GM21515 (cell line): ENCODE measurements around the gene ZC3H15.
"Not testable (repeated sequence)": the region's sequence is repeated elsewhere in the genome, so short reads cannot be mapped to it uniquely, and the experiment has no call there.

ENCODE experiments used
- ATAC-seq: cut with Tn5 transposase; IDR thresholded peaks from one replicate; pipeline ENCODE4 v1.9.1; 2021; ENCODE audit not compliant: unreplicated experiment

Gene ZC3H15

GRCh38 chr2:186486651-186487647 is 889 bp downstream of the ZC3H15 start:
- ATAC-seq: no peak

GRCh38 chr2:186493564-186494085 is 7.6 kb downstream of the ZC3H15 start:
- ATAC-seq: no peak

- no peak for ATAC-seq
Measured at GRCh38 chr2:186496401-186496800, 10.3 kb downstream of the ZC3H15 start.

GRCh38 chr2:186497928-186498327 is 11.9 kb downstream of the ZC3H15 start:
- no peak for ATAC-seq

- no peak for ATAC-seq
Measured at GRCh38 chr2:186498834-186499233, 12.8 kb downstream of the ZC3H15 start.

GRCh38 chr2:186503827-186504606 is 18.0 kb downstream of the ZC3H15 start:
- no peak for ATAC-seq

- ATAC-seq: no peak
Measured at GRCh38 chr2:186508263-186508662, 22.2 kb downstream of the ZC3H15 start.

GRCh38 chr2:186515376-186515775 is 29.3 kb downstream of the ZC3H15 start:
- ATAC-seq: no peak

GRCh38 chr2:186516396-186516795 is 30.3 kb downstream of the ZC3H15 start:
- ATAC-seq: no peak

GRCh38 chr2:186517090-186517489 is 31.0 kb downstream of the ZC3H15 start:
- ATAC-seq: no peak

GRCh38 chr2:186518291-186518690 is 32.2 kb downstream of the ZC3H15 start:
- ATAC-seq: no peak

GRCh38 chr2:186518945-186519344 is 32.9 kb downstream of the ZC3H15 start:
- ATAC-seq: no peak

GRCh38 chr2:186521570-186522153 is 35.6 kb downstream of the ZC3H15 start:
- not testable (repeated sequence) for ATAC-seq

- ATAC-seq: no peak
Measured at GRCh38 chr2:186522450-186522849, 36.4 kb downstream of the ZC3H15 start.

GRCh38 chr2:186523791-186524190 is 37.7 kb downstream of the ZC3H15 start:
- ATAC-seq: no peak

- ATAC-seq: no peak
Measured at GRCh38 chr2:186526281-186526680, 40.2 kb downstream of the ZC3H15 start.

GRCh38 chr2:186530314-186530713 is 44.3 kb downstream of the ZC3H15 start:
- ATAC-seq: no peak

- no peak for ATAC-seq
Measured at GRCh38 chr2:186531257-186531775, 45.3 kb downstream of the ZC3H15 start.

- no peak for ATAC-seq
Measured at GRCh38 chr2:186532891-186533290, 46.8 kb downstream of the ZC3H15 start.

GRCh38 chr2:186533717-186534116 is 47.7 kb downstream of the ZC3H15 start:
- ATAC-seq: no peak

GRCh38 chr2:186534406-186534805 is 48.3 kb downstream of the ZC3H15 start:
- no peak for ATAC-seq
